GM15510 (cell line): ENCODE results near the gene RTEL1.

Experiments
- POLR2A ChIP-seq: IDR thresholded peaks from 3 replicates; pipeline ENCODE4 v1.6.1; 2011; ENCODE audit warnings: borderline replicate concordance; ENCODE audit not compliant: insufficient read length; ENCODE audit errors: extremely low read depth

Gene RTEL1

DNA sequence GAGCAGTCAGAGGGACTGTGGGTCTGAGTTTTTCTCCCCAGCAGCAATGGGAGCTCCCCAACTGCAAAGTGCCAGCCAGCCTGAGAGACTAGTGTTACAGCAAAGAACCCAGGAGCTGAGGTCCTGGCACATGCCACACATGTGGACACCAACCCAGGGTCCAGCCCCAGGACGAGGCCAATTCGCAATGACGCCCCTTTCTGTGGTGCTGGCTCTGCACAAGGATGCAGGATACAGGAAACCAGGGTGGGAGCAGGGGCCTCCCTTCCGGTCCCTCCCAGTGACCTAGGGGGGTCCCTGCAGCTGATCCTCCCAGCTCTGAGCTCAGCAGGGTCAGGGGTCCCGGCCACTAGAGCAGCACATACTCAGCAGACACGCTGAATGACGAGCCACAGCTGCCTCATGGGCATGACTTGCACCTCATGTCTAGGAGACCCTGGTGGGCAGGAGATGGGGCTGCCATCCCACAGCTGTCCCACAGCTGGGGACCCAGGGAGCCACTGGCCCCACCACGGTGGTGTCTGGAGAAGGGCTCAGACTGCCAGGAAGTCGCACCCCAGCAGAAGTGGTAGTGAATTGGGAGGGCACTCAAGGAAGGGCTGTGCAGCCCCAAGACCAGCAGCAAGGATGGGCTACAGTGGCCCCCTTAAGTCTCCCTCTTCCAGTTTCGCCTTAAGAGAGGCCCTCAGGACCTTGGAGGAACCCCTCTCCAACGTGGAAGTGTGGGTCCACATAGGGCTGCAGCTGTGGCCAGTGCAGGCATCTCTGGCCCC is 46.0 kb downstream of the RTEL1 start:
- no peak for TF ChIP-seq POLR2A

GRCh38 chr20:63704749-63705117 is 46.6 kb downstream of the RTEL1 start:
- no peak for TF ChIP-seq POLR2A

GRCh38 chr20:63705232-63706026 is 47.3 kb downstream of the RTEL1 start:
- no peak for TF ChIP-seq POLR2A

- TF ChIP-seq POLR2A, result no peak
Observed at GRCh38 chr20:63706027-63706695, 48.0 kb downstream of the RTEL1 start.

GRCh38 chr20:63706852-63707557 is 48.9 kb downstream of the RTEL1 start:
- no peak for TF ChIP-seq POLR2A

DNA sequence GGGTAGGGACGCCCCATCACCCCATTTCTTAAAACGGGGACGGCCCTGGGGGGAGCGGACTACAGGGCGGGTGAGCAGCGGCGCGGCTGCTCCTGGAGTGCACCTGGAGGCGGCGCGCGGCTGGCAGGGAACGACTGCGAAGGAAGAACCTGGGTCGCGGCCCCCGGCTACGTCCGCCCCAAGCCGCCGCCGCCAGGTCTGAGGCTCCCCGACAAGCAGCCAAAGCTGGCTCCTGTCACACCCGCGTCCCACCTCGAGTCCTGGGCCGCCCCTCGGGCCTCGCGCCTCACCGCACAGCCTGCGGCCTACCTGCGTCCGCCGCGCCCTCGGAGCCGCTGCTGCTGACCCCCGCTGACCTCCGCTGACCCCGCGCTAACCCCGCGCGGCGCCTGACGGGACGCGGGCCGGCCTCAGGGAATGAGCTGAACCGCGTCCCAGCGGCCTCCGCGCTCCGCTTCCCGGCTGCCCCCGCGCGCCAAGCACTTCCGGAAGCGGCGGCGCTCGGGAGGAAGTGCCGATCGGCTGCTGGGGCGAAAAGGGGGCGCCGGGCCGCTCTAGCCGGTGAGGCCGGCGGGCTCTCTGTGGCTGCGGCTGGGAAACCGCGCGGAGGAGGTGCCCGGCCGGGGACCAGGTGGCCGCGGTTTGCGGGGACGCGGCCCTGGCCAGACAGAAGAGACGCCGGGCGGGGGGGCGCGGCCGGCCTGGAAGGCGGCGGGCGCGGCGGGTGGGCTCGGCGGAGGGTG is 49.6 kb downstream of the RTEL1 start, which contains the start of the genes ARFRP1 and ZGPAT:
Gene ARFRP1 (minus strand): TSS at position 419 of the 743 bp plus-strand sequence. CDS start 885 bp downstream, outside the sequence.
Gene ZGPAT (plus strand): TSS at position 482 of the 743 bp plus-strand sequence. CDS start 542 bp downstream, outside the sequence.
- TF ChIP-seq POLR2A, result peak; percentile 74

GRCh38 chr20:63708301-63709148 is 50.4 kb downstream of the RTEL1 start:
- TF ChIP-seq POLR2A, result no peak

DNA sequence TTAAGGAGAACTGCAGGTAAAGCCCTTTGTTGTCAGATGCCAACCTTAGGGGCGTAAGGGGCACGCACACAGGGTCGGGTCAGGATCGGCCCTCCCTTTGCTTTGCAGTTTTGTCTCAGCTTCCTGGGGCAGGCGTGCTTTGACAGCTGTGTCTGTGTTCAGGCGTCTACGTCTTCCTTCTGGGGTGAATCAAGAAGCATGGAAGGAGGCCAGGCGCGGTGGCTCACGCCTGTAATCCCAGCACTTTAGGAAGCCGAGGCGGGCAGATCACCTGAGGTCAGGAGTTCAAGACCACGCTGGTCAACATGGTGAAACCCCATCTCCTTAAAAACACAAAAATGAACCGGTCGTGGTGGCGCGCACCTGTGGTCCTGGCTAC is 51.0 kb downstream of the RTEL1 start:
- TF ChIP-seq POLR2A, result no peak

DNA sequence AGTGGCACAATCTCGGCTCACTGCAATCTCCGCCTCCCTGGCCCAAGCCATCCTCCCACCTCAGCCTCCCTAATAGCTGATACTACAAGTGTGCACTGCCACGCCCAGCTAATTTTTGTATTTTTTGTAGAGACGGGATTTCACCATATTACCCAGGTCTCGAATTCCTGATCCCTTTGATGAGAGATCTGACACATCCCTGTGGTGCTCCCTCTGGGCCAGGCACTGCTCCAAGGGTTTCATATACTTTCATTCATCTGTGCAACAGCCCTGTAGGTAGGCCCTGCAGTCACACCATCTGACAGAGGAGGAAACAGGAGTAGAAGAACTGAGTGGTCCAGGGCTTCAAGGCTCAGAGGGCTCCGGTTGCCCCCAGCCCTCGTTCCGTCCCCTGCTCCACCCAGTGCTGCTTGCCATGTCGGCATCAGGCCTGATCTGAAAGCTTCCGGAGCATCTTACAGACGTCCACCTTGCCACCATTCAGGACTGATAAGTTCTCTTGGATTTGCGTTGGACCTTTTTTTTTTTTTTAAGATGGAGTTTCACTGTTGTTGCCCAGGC is 53.1 kb downstream of the RTEL1 start:
- TF ChIP-seq POLR2A, result no peak

- no peak for TF ChIP-seq POLR2A
Observed at GRCh38 chr20:63712191-63712590, 54.1 kb downstream of the RTEL1 start.

DNA sequence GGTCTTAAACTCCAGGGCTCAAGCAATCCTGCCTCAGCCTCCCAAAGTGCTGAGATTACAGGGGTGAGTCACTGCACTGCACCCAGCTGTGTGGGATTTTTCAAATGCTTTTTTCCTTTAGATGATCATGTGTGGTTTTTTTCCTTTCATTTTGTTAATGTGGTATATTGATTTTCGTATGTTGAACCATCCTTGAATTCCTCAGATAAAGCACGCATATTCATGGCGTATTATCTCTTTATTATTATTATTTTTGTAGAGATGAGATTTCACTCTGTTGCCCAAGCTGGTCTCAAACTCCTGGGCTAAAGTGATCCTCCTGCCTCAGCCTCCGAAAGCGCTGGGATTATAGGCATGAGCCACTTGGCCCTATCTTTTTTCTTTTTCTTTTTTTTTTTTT is 56.7 kb downstream of the RTEL1 start:
- TF ChIP-seq POLR2A, result no peak

DNA sequence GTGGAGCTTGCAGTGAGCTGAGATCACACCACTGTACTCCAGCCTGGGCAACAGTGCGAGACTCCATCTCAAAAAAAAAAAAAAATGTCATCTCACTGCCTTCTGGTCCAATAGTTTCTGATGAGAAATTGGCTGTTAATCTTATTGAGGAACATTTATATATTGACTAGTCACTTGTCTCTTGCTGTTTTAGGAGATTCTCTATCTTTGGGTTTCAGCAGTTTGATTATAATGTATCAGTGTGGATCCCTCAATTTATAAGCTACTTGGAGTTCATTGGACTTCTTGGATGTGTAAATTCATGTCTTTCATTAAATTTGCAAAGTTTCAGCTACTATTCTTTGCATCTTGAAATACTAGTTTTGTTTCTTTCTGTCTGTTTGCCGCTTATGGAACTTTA is 60.9 kb downstream of the RTEL1 start:
- TF ChIP-seq POLR2A, result no peak

DNA sequence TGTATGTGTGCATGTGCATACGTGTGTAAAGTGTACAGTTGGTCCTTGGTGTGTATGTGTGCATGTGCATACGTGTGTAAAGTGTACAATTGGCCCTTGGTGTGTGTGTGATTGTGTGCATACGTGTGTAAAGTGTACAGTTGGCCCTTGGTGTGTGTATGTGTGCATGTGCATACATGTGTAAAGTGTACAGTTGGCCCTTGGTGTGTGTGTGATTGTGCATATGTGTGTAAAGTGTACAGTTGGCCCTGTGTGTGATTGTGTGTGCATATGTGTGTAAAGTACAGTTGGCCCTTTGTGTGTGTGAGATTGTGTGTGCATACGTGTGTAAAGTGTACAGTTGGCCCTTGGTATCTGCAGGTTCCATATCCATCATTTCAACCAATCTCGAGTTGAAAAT is 73.3 kb downstream of the RTEL1 start:
- TF ChIP-seq POLR2A, result no peak
